Osteoblast (primary cell): Measurements from ENCODE around the gene RAF1. TPM values are rescaled to one million over a fixed set of nuclear protein-coding genes. Genes with fewer than 3 reads are reported as not detected.

Experiments used
- DNase-seq: peaks from one replicate; pipeline ENCODE4 v3.0.0; 2011; ENCODE audit warnings: low spot score, mixed read lengths; ENCODE audit not compliant: insufficient read length; ENCODE audit errors: missing footprints
- H2AFZ ChIP-seq: 2 replicates; pipeline ENCODE4 v1.6.0; 2011; ENCODE audit warnings: mild to moderate bottlenecking, low read length
- H3K27ac ChIP-seq: 2 replicates; pipeline ENCODE4 v1.5.1; 2011; ENCODE audit warnings: mild to moderate bottlenecking, low read depth, low read length, moderate library complexity
- H3K27me3 ChIP-seq: 2 replicates; pipeline ENCODE4 v1.6.0; 2012; ENCODE audit warnings: mild to moderate bottlenecking, control low read depth, inconsistent platforms, low read length, moderate library complexity; ENCODE audit not compliant: insufficient read depth
- H3K36me3 ChIP-seq: 2 replicates; pipeline ENCODE4 v1.5.1; 2011; ENCODE audit warnings: mild to moderate bottlenecking, low read length, control low read depth, moderate library complexity; ENCODE audit not compliant: insufficient read depth
- H3K4me1 ChIP-seq: 2 replicates; pipeline ENCODE4 v1.5.1; 2011; ENCODE audit warnings: mild to moderate bottlenecking, low read length, control low read depth, moderate library complexity; ENCODE audit not compliant: insufficient read depth
- H3K4me2 ChIP-seq: 2 replicates; pipeline ENCODE4 v1.6.0; 2011; ENCODE audit warnings: mild to moderate bottlenecking, low read length; ENCODE audit not compliant: insufficient read depth
- H3K4me3 ChIP-seq: fragments of 200-600 bp; sonication (generic); 3 replicates; pipeline ENCODE4 v1.5.1; 2012; ENCODE audit warnings: mild to moderate bottlenecking, low read length, inconsistent platforms; ENCODE audit not compliant: insufficient read depth
- H3K79me2 ChIP-seq: 2 replicates; pipeline ENCODE4 v1.6.0; 2012; ENCODE audit warnings: mild to moderate bottlenecking, low read length, control low read depth, inconsistent platforms; ENCODE audit not compliant: insufficient read depth
- H3K9me3 ChIP-seq: 2 replicates; pipeline ENCODE4 v1.5.1; 2011; ENCODE audit warnings: low read depth, low read length, control low read depth
- H4K20me1 ChIP-seq: 2 replicates; pipeline ENCODE4 v1.6.0; 2012; ENCODE audit warnings: mild to moderate bottlenecking, low read length, control low read depth; ENCODE audit not compliant: insufficient read depth
- CTCF ChIP-seq: IDR thresholded peaks from 2 replicates; pipeline ENCODE4 v1.5.1; 2011; ENCODE audit warnings: mild to moderate bottlenecking, low read depth, low read length, moderate library complexity; ENCODE audit errors: extremely low read depth
- total RNA-seq: library from RNA; depleted of rRNA; stranded (reverse); fragments of >200 nt; gene quantifications from 2 replicates; pipeline ENCODE4 v1.2.3, GENCODE V29; 2012

RAF1 gene
- total RNA-seq, 1 donor = 118 TPM

GRCh38 chr3:12624056-12624455 is 39.9 kb downstream of the RAF1 start:
- Histone ChIP-seq H3K27ac (no peak overlapping the region), H4K20me1 (peaks cover 71% of the 10 kb centered on the region), H2AFZ (no peak overlapping the region), H3K79me2 (peaks cover 95% of the 10 kb centered on the region), H3K9me3 (no peaks in the 10 kb centered on the region), H3K4me2 (no peak overlapping the region), H3K27me3 (no peaks in the 10 kb centered on the region), H3K4me3 (no peak overlapping the region), H3K36me3 (no peaks in the 10 kb centered on the region), H3K4me1 (peaks cover 2% of the 10 kb centered on the region)
- TF ChIP-seq CTCF = no peak
- peak; percentile 34 for DNase-seq

GRCh38 chr3:12622335-12622734 is 41.6 kb downstream of the RAF1 start:
- TF ChIP-seq CTCF = no peak
- Histone ChIP-seq H3K4me3 (no peak overlapping the region), H3K36me3 (peaks cover 8% of the 10 kb centered on the region), H3K27me3 (no peaks in the 10 kb centered on the region), H2AFZ (no peak overlapping the region), H3K79me2 (peaks cover 91% of the 10 kb centered on the region), H3K4me2 (no peak overlapping the region), H3K27ac (no peak overlapping the region), H4K20me1 (peaks cover 55% of the 10 kb centered on the region), H3K9me3 (no peaks in the 10 kb centered on the region), H3K4me1 (peaks cover 2% of the 10 kb centered on the region)
- DNase-seq = no peak

GRCh38 chr3:12620729-12621128 is 43.2 kb downstream of the RAF1 start:
- no peak for TF ChIP-seq CTCF

GRCh38 chr3:12620305-12620704 is 43.6 kb downstream of the RAF1 start:
- H3K9me3 ChIP-seq = no peaks in the 10 kb centered on the region
- peaks cover 51% of the 10 kb centered on the region for H4K20me1 ChIP-seq
- no peak overlapping the region for H3K27ac ChIP-seq
- TF ChIP-seq CTCF = no peak
- H3K36me3 ChIP-seq = peaks cover 23% of the 10 kb centered on the region
- no peak overlapping the region for H3K4me2 ChIP-seq
- DNase-seq = no peak
- H3K4me1 ChIP-seq = no peaks in the 10 kb centered on the region
- H3K79me2 ChIP-seq = peaks cover 89% of the 10 kb centered on the region
- H3K4me3 ChIP-seq = no peak overlapping the region
- no peaks in the 10 kb centered on the region for H3K27me3 ChIP-seq
- no peak overlapping the region for H2AFZ ChIP-seq

More at GRCh38 chr3:12620729-12621128, 43.2 kb downstream of the RAF1 start:
- Histone ChIP-seq H3K79me2 (peaks cover 89% of the 10 kb centered on the region), H2AFZ (no peak overlapping the region), H3K4me1 (no peaks in the 10 kb centered on the region), H4K20me1 (peaks cover 54% of the 10 kb centered on the region), H3K36me3 (peaks cover 21% of the 10 kb centered on the region), H3K27me3 (no peaks in the 10 kb centered on the region), H3K4me3 (no peak overlapping the region), H3K4me2 (no peak overlapping the region), H3K9me3 (no peaks in the 10 kb centered on the region), H3K27ac (no peak overlapping the region)
- DNase-seq = no peak
